Measurements from ENCODE around the gene TEDC1. TPM values are rescaled to one million over a fixed set of nuclear protein-coding genes. Genes with fewer than 3 reads are reported as not detected.

TEDC1 gene
- total RNA-seq, 1 donor from 2014 or later, result 9.9 TPM

- DNase-seq (ENCODE audit: low read depth in 2 of 2), result no peak
Observed at GRCh38 chr14:105525326-105525725, 34.3 kb downstream of the TEDC1 start.

GRCh38 chr14:105525861-105526775, 35.1 kb downstream of the TEDC1 start, which contains the start of gene TMEM121:
Gene TMEM121, plus strand, starts transcription at chr14:105526583. Its CDS starts 2,252 bp downstream, at chr14:105528835.
- no peak for DNase-seq (ENCODE audit: low read depth in 2 of 2)

- DNase-seq (ENCODE audit: low read depth in 2 of 2), result no peak
Observed at GRCh38 chr14:105526776-105527380, 35.8 kb downstream of the TEDC1 start.

- DNase-seq (ENCODE audit: low read depth in 2 of 2), result no peak
Observed at GRCh38 chr14:105527381-105527825, 36.4 kb downstream of the TEDC1 start.

- DNase-seq (ENCODE audit: low read depth in 2 of 2), result peak; percentile 38 to 73
Observed at GRCh38 chr14:105527826-105528585, 37.0 kb downstream of the TEDC1 start.

GRCh38 chr14:105528586-105529318, 37.7 kb downstream of the TEDC1 start:
- peak in 1 of 2 donors; percentile 7 for DNase-seq (ENCODE audit: low read depth in 2 of 2)

- no peak for DNase-seq (ENCODE audit: low read depth in 2 of 2)
Observed at GRCh38 chr14:105529319-105529568, 38.2 kb downstream of the TEDC1 start.

GRCh38 chr14:105529569-105530284, 38.7 kb downstream of the TEDC1 start:
- DNase-seq (ENCODE audit: low read depth in 2 of 2), result no peak

- no peak for DNase-seq (ENCODE audit: low read depth in 2 of 2)
Observed at GRCh38 chr14:105530285-105531087, 39.4 kb downstream of the TEDC1 start.

- DNase-seq (ENCODE audit: low read depth in 2 of 2), result no peak
Observed at GRCh38 chr14:105531088-105531893, 40.2 kb downstream of the TEDC1 start.

- DNase-seq (ENCODE audit: low read depth in 2 of 2), result no peak
Observed at GRCh38 chr14:105531894-105532623, 41.0 kb downstream of the TEDC1 start.

- peak; percentile 7 to 19 for DNase-seq (ENCODE audit: low read depth in 2 of 2)
Observed at GRCh38 chr14:105532735-105533141, 41.7 kb downstream of the TEDC1 start.

GRCh38 chr14:105533391-105533790, 42.3 kb downstream of the TEDC1 start:
- no peak for DNase-seq (ENCODE audit: low read depth in 2 of 2)

- DNase-seq (ENCODE audit: low read depth in 2 of 2), result no peak
Observed at GRCh38 chr14:105533811-105534498, 42.9 kb downstream of the TEDC1 start.

GRCh38 chr14:105534586-105534985, 43.5 kb downstream of the TEDC1 start:
- no peak for DNase-seq (ENCODE audit: low read depth in 2 of 2)

- DNase-seq (ENCODE audit: low read depth in 2 of 2), result no peak
Observed at GRCh38 chr14:105536051-105536450, 45.0 kb downstream of the TEDC1 start.

GRCh38 chr14:105536691-105537579, 45.9 kb downstream of the TEDC1 start:
- DNase-seq (ENCODE audit: low read depth in 2 of 2), result no peak

All from dermis microvascular lymphatic vessel endothelial cell (primary cell).